ENCODE measurements around the gene ZC3H4.

ZC3H4 gene

GRCh38 chr19:47135156-47135555 lies 21.6 kb upstream of the ZC3H4 start:
- TF ChIP-seq POLR2A (IDR thresholded peaks at IDR 0.05; ENCODE audit: extremely low read depth, insufficient read length) = no peak
- peak overlapping the region; percentile 47 for H3K4me3 ChIP-seq (ENCODE audit: low read depth, low read length)
- no peak for DNase-seq (ENCODE audit: low read depth)

- H3K4me3 ChIP-seq (ENCODE audit: low read depth, low read length) = peak overlapping the region; percentile 47
- no peak for TF ChIP-seq MYC (IDR thresholded peaks at IDR 0.05; ENCODE audit: low read depth, low read length)
- no peak for TF ChIP-seq CTCF (IDR thresholded peaks at IDR 0.05; ENCODE audit: low read depth, low read length)
- TF ChIP-seq MAX (IDR thresholded peaks at IDR 0.05; ENCODE audit: low read depth, low read length) = no peak
- no peak for TF ChIP-seq POLR2A (IDR thresholded peaks at IDR 0.05; ENCODE audit: extremely low read depth, insufficient read length)
- DNase-seq (ENCODE audit: low read depth) = no peak
Measured at GRCh38 chr19:47134545-47134944, 21.0 kb upstream of the ZC3H4 start.

GRCh38 chr19:47133021-47133471 lies 19.5 kb upstream of the ZC3H4 start:
- H3K4me3 ChIP-seq (ENCODE audit: low read depth, low read length) = peak overlapping the region; percentile 92
- DNase-seq (ENCODE audit: low read depth) = no peak
- TF ChIP-seq MAX (IDR thresholded peaks at IDR 0.05; ENCODE audit: low read depth, low read length) = no peak
- no peak for TF ChIP-seq MYC (IDR thresholded peaks at IDR 0.05; ENCODE audit: low read depth, low read length)
- TF ChIP-seq POLR2A (IDR thresholded peaks at IDR 0.05; ENCODE audit: extremely low read depth, insufficient read length) = no peak
- no peak for TF ChIP-seq CTCF (IDR thresholded peaks at IDR 0.05; ENCODE audit: low read depth, low read length)

- no peak for DNase-seq (ENCODE audit: low read depth)
- H3K4me3 ChIP-seq (ENCODE audit: low read depth, low read length) = peak overlapping the region; percentile 92
- TF ChIP-seq MYC (IDR thresholded peaks at IDR 0.05; ENCODE audit: low read depth, low read length) (no peak), CTCF (IDR thresholded peaks at IDR 0.05; ENCODE audit: low read depth, low read length) (no peak), MAX (IDR thresholded peaks at IDR 0.05; ENCODE audit: low read depth, low read length) (no peak)
Measured at GRCh38 chr19:47132194-47132852, 18.7 kb upstream of the ZC3H4 start.

GRCh38 chr19:47130589-47131227 lies 17.1 kb upstream of the ZC3H4 start, which contains the start of gene SAE1:
Gene SAE1, plus strand, starts transcription at chr19:47130835. Its CDS starts 96 bp downstream, at chr19:47130931.
- DNase-seq (ENCODE audit: low read depth) = peak; percentile 100
- peak within 1 kb of the TSS; percentile 92 for H3K4me3 ChIP-seq (ENCODE audit: low read depth, low read length)
- TF ChIP-seq POLR2A (IDR thresholded peaks at IDR 0.05; ENCODE audit: extremely low read depth, insufficient read length) (peak; percentile 100), MYC (IDR thresholded peaks at IDR 0.05; ENCODE audit: low read depth, low read length) (peak; percentile 99), MAX (IDR thresholded peaks at IDR 0.05; ENCODE audit: low read depth, low read length) (peak; percentile 100), CTCF (IDR thresholded peaks at IDR 0.05; ENCODE audit: low read depth, low read length) (peak; percentile 70)

- TF ChIP-seq POLR2A (IDR thresholded peaks at IDR 0.05; ENCODE audit: extremely low read depth, insufficient read length) (no peak), CTCF (IDR thresholded peaks at IDR 0.05; ENCODE audit: low read depth, low read length) (no peak), MAX (IDR thresholded peaks at IDR 0.05; ENCODE audit: low read depth, low read length) (no peak), MYC (IDR thresholded peaks at IDR 0.05; ENCODE audit: low read depth, low read length) (no peak)
- no peak overlapping the region for H3K4me3 ChIP-seq (ENCODE audit: low read depth, low read length)
- DNase-seq (ENCODE audit: low read depth) = peak; percentile 43
Measured at GRCh38 chr19:47130120-47130588, 16.6 kb upstream of the ZC3H4 start.

Measured in NB4 (cell line).